Colonic mucosa (tissue), 4 donors: ENCODE results near the gene CCDC38. TPM values are rescaled to one million over a fixed set of nuclear protein-coding genes. Genes with fewer than 3 reads are reported as not detected.

Experiments
- DNase-seq: peaks from one replicate; pipeline ENCODE4 v3.0.0-alpha.2; 2020
- H3K27ac ChIP-seq: fragments of 200-600 bp; one replicate; pipeline ENCODE4 v1.8.0; 2021
- H3K27me3 ChIP-seq: fragments of 200-600 bp; one replicate; pipeline ENCODE4 v1.8.0; 2021
- H3K36me3 ChIP-seq: fragments of 200-600 bp; one replicate; pipeline ENCODE4 v1.8.0; 2021
- H3K4me1 ChIP-seq: fragments of 200-600 bp; one replicate; pipeline ENCODE4 v1.8.0; 2021; ENCODE audit warnings: mild to moderate bottlenecking
- H3K4me3 ChIP-seq: fragments of 200-600 bp; one replicate; pipeline ENCODE4 v1.8.0; 2021
- H3K9ac ChIP-seq, 2 donors: one replicate each; pipeline ENCODE4 v1.7.0; 2013; ENCODE audit warnings: control low read depth in 2 of 2, low read depth in 2 of 2, low read length in 2 of 2
- H3K9me3 ChIP-seq: fragments of 200-600 bp; one replicate; pipeline ENCODE4 v1.8.0; 2021
- CTCF ChIP-seq: fragments of 200-600 bp; IDR thresholded peaks from one replicate; pipeline ENCODE4 v1.8.0; 2022; ENCODE audit warnings: antibody characterized with exemption, mild to moderate bottlenecking
- intact Hi-C: fragments of 100-400 bp; cut with DNase I; formaldehyde crosslinking; loops from one replicate; pipeline ENCODE4 v1.14.1; 2022
- total RNA-seq, 2 donors: library from RNA; stranded (reverse); fragmentation: NEBNext Ultra II Directional in 1 of 2; extraction: Animal tissue kit (Norgen Biotek cat#: 25700) in 1 of 2; gene quantifications; one replicate each; pipeline ENCODE4 v1.2.1, GENCODE V29; 2021
- donor health status: healthy.
- donor health status: DM: no; HTN: no; CAD: no.
- donor health status: DM: no; HTN: no; CAD: no.

The CCDC38 gene
- total RNA-seq, 2 donors from 2014 or later = not detected

DNA sequence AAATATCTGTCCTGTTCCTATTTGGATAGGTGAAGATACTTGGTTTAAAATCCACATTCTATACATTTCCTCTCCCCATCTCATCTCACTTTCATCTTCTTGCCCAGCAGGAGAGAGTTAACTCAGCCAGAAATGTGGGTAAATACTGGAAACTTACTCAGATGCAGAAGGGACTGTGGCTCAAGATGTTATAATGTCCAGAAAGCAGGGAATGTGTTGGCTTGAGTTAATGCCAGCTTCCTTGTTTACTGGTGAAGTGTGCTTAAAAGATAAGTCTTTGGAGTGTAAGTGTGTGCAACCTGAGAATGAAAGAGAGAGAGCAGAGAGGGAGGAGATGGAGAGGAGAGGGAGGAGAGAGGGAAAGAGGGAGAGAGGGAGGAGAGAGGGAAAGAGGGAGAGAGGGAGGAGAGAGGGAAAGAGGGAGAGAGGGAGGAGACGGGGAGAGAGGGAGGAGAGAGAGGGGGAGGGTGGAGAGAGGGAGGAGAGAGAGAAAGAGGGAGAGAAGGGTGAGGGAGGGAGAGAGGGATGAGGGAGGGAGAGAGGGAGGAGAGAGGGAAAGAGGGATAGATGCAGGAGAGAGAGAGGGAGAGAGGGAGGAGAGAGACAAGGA lies 105.7 kb downstream of the CCDC38 start:
- Histone ChIP-seq H3K4me1 (no peaks in the 10 kb centered on the region), H3K9ac (no peak overlapping the region), H3K36me3 (no peaks in the 10 kb centered on the region), H3K27ac (no peak overlapping the region), H3K9me3 (no peaks in the 10 kb centered on the region), H3K27me3 (no peaks in the 10 kb centered on the region), H3K4me3 (no peak overlapping the region)
- TF ChIP-seq CTCF = no peak
- intact Hi-C loops = no loop called here
- no peak for DNase-seq

DNA sequence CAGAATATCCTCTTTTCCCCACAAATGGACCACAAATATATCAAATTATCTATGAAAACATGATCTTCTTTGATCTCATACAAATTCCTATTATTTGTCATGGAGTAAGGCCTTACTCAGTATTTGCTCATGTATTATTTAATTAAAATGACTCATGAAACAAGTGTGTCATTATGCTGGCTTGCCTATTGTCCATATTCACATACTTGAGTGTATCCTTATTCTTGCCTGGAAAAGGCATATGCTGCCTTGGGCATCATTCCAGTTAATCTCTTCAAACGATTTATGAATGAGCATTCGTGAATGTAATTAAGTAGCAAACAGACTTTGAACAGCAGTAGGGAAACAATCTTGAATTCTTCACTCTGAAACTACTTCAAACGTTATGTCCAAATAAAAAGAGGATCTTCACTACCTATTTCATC lies 106.2 kb downstream of the CCDC38 start:
- Histone ChIP-seq H3K9me3 (no peaks in the 10 kb centered on the region), H3K27me3 (no peaks in the 10 kb centered on the region), H3K27ac (no peak overlapping the region), H3K36me3 (no peaks in the 10 kb centered on the region), H3K4me3 (no peak overlapping the region), H3K4me1 (no peaks in the 10 kb centered on the region), H3K9ac (no peak overlapping the region)
- intact Hi-C loops = no loop called here
- no peak for TF ChIP-seq CTCF
- no peak for DNase-seq

DNA sequence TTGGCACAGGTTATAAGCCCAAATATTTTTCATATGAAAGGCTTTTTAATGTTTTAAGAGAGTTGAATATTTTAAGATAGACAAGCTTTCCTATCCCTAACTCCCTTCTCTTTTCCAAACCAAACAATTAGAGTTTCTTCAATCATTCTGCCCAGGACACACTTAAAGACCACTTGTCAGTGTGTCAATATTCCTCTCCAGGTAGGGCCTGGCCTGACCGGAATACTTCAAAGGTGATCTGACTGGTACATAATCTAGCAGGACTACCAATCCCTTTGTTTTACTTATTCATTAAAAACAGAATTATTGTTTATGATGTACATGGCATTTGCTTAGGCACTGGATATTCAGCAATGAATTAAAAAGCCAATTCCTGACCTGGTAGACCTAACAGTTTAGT lies 107.8 kb downstream of the CCDC38 start:
- Histone ChIP-seq H3K4me1 (no peaks in the 10 kb centered on the region), H3K4me3 (no peak overlapping the region), H3K9ac (no peak overlapping the region), H3K36me3 (no peaks in the 10 kb centered on the region), H3K27ac (no peak overlapping the region), H3K9me3 (no peaks in the 10 kb centered on the region), H3K27me3 (no peaks in the 10 kb centered on the region)
- TF ChIP-seq CTCF = no peak
- intact Hi-C loops = no loop called here
- DNase-seq = no peak

DNA sequence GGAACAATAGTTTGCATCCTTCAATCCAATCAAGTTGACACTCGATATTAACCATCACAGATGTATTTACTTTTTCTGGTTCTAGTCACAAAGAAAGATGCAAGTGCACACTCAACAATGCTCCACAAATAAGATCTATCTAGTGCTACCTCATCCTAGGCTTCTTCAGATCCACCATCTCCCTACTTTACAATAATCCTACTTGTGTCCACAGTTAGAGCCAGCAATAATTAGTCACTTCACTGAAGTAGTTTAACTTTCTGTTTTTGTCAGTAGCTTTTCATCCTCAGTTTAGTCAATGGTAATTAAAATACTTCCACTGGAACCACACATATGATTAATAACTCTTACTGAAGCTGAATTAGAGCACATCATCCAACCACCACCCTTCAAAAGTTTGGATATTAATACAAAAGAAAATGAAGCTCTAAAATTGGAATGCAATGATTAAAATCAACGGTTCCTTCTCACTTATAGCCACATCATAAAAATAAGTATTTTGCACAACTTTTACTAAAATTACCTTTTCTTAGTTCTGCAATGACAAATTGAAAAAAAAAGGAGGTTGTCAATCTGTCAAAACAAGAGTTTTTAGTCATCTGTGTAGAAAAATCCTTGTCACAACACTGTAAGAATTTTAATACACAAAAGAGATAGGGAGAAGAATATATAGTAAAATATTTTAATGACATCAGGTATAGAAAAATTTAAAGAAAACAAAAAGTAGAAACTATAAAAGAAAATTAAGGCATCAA lies 111.9 kb downstream of the CCDC38 start:
- H3K4me1 ChIP-seq = no peaks in the 10 kb centered on the region
- H3K36me3 ChIP-seq = no peaks in the 10 kb centered on the region
- no peaks in the 10 kb centered on the region for H3K9me3 ChIP-seq
- H3K4me3 ChIP-seq = no peak overlapping the region
- no peak overlapping the region for H3K9ac ChIP-seq
- intact Hi-C loops = no loop called here
- H3K27ac ChIP-seq = no peak overlapping the region
- no peaks in the 10 kb centered on the region for H3K27me3 ChIP-seq
- no peak for TF ChIP-seq CTCF
- no peak for DNase-seq

GRCh38 chr12:95829395-95829794 lies 113.0 kb downstream of the CCDC38 start:
- no peak for DNase-seq
- TF ChIP-seq CTCF = no peak
- intact Hi-C loops = no loop called here

More at GRCh38 chr12:95829395-95829794, 113.0 kb downstream of the CCDC38 start:
- Histone ChIP-seq H3K27me3 (no peaks in the 10 kb centered on the region), H3K9ac (no peak overlapping the region), H3K36me3 (no peaks in the 10 kb centered on the region), H3K9me3 (no peaks in the 10 kb centered on the region), H3K4me3 (no peak overlapping the region), H3K4me1 (no peaks in the 10 kb centered on the region), H3K27ac (no peak overlapping the region)
